Lung (tissue), 16 donors: Measurements from ENCODE around the gene PTGES. TPM values are rescaled to one million over a fixed set of nuclear protein-coding genes. Genes with fewer than 3 reads are reported as not detected.
A peak's percentile ranks its signal among the peaks of the same experiment; 100 is the strongest.
"Not testable (repeated sequence)": the region's sequence is repeated elsewhere in the genome, so short reads cannot be mapped to it uniquely, and the experiment has no call there.

Experiments used
- ATAC-seq: fragments of 200-7000 bp; cut with Tn5 transposase; one replicate; pipeline ENCODE4 v1.9.1; 2020; ENCODE audit warnings: moderate number of reproducible peaks; ENCODE audit not compliant: insufficient read depth, low FRiP score
- DNase-seq, 3 donors: peaks; one replicate each; pipeline ENCODE4 v3.0.0-alpha.2; 2013 to 2017
- H3K27ac ChIP-seq, 2 donors: one replicate each; pipeline ENCODE4 v1.5.1; 2013; ENCODE audit warnings: mild to moderate bottlenecking in 2 of 2, moderate library complexity in 2 of 2, control low read depth in 1 of 2, inconsistent platforms in 1 of 2, low read depth in 1 of 2, low read length in 1 of 2
- H3K27me3 ChIP-seq, 3 donors: one replicate each; pipeline ENCODE4 v1.5.1; 2013; ENCODE audit warnings: low read length in 2 of 3; ENCODE audit not compliant: control insufficient read depth in 3 of 3, insufficient read depth in 3 of 3
- H3K36me3 ChIP-seq, 4 donors: one replicate each; pipeline ENCODE4 v1.5.1; 2013; ENCODE audit warnings: low read length in 4 of 4, mild to moderate bottlenecking in 1 of 4, moderate library complexity in 1 of 4; ENCODE audit not compliant: control insufficient read depth in 4 of 4, insufficient read depth in 4 of 4
- H3K4me1 ChIP-seq, 5 donors: one replicate each; pipeline ENCODE4 v1.5.1; 2013; ENCODE audit warnings: low read length in 5 of 5, mild to moderate bottlenecking in 2 of 5, moderate library complexity in 1 of 5; ENCODE audit not compliant: control insufficient read depth in 5 of 5, insufficient read depth in 5 of 5
- H3K4me3 ChIP-seq: one replicate; pipeline ENCODE4 v1.5.1; 2013; ENCODE audit warnings: mild to moderate bottlenecking, control low read depth, moderate library complexity
- H3K9ac ChIP-seq, 2 donors: one replicate each; pipeline ENCODE4 v1.5.1; 2013; ENCODE audit warnings: low read length in 2 of 2, control low read depth in 1 of 2; ENCODE audit not compliant: insufficient read depth in 1 of 2
- H3K9me3 ChIP-seq, 4 donors: one replicate each; pipeline ENCODE4 v1.5.1; 2013; ENCODE audit warnings: low read length in 3 of 4, mild to moderate bottlenecking in 1 of 4, moderate library complexity in 1 of 4; ENCODE audit not compliant: control insufficient read depth in 4 of 4, insufficient read depth in 3 of 4
- CTCF ChIP-seq: IDR thresholded peaks from 2 replicates; pipeline ENCODE4 v1.5.1; 2012; ENCODE audit warnings: mild to moderate bottlenecking; ENCODE audit errors: control extremely low read depth, extremely low read depth
- WGBS, 2 donors: extraction: QIAGEN DNeasy Blood & Tissue Kit; methylation state at CpG; one replicate each; pipeline ENCODE4 v1.1.7; 2013; 5-methylcytosine and 5-hydroxymethylcytosine counted together
- long read RNA-seq, 5 donors: transcript quantifications; one replicate each; lab custom pipeline, GENCODE V29; 2026
- polyA plus RNA-seq, 2 donors: library from polyadenylated mRNA; stranded (reverse); fragments of 200-250 nt; gene quantifications; one replicate each; pipeline ENCODE4 v1.2.1, GENCODE V29; 2013
- total RNA-seq, 2 donors: library from RNA; depleted of rRNA in 1 of 2; stranded (reverse); fragments of >200 nt in 1 of 2; gene quantifications; one replicate each; pipeline ENCODE4 v1.2.1, GENCODE V29; 2014 to 2021
- donor health status: control.
- donor health status: control.
- donor health status: Bipolar disorder and iron deficiency.
- donor health status: healthy.
- donor health status: DM: yes; HTN: yes; CAD: no.

PTGES gene
- total RNA-seq (10 to 100 TPM; 12.0 to 16.0 TPM), polyA plus RNA-seq (10 to 100 TPM in 1 of 2 donors, 1 to 10 TPM in 1; 8.0 to 19.8 TPM)
- long read RNA-seq, donor 1, partial matches to known transcripts, result 0 of 1 reads
- long read RNA-seq, donor 1, other reads (novel, unspliced or antisense), result 0 of 1 reads
- long read RNA-seq, donor 2, partial matches to known transcripts, result 0 of 2 reads
- long read RNA-seq, donor 2, other reads (novel, unspliced or antisense), result 0 of 2 reads
- long read RNA-seq, donor 3, partial matches to known transcripts, result 0 of 2 reads
- long read RNA-seq, donor 3, other reads (novel, unspliced or antisense), result 0 of 2 reads
- long read RNA-seq, donor 4, result 0 reads
- long read RNA-seq, donor 5, result 0 reads

- WGBS, 2 donors, result 21 to 23% methylated on average over 23 of the region's 23 CpGs
- DNase-seq (peak; percentile 89 to 93 (median 89)), ATAC-seq (peak; percentile 87)
- Histone ChIP-seq H3K27me3 (no peaks in the 10 kb centered on the region), H3K36me3 (peaks cover 0 to 1% (median 0%) of the 10 kb centered on the region in 4 donors), H3K4me1 (peaks cover 0 to 22% (median 6%) of the 10 kb centered on the region in 5 donors), H3K4me3 (no peak within 1 kb of the TSS), H3K27ac (peak within 1 kb of the TSS in 1 of 2 donors; percentile 49), H3K9me3 (no peaks in the 10 kb centered on the region), H3K9ac (peak within 1 kb of the TSS in 1 of 2 donors; percentile 60)
- no peak for TF ChIP-seq CTCF
Observed at GRCh38 chr9:129752900-129753729, at the start of gene PTGES. Gene PTGES (minus strand): TSS chr9:129753042. CDS start chr9:129753012, 30 bp downstream.

GRCh38 chr9:129801504-129801903, 48.7 kb upstream of the PTGES start:
- WGBS, 2 donors, result 85 to 90% methylated on average over 17 of the region's 17 CpGs
- Histone ChIP-seq H3K36me3 (peaks cover 0 to 7% (median 0%) of the 10 kb centered on the region in 4 donors), H3K4me1 (peaks cover 0 to 8% (median 3%) of the 10 kb centered on the region in 5 donors), H3K27ac (no peak overlapping the region), H3K27me3 (no peaks in the 10 kb centered on the region), H3K4me3 (no peak overlapping the region), H3K9me3 (no peaks in the 10 kb centered on the region), H3K9ac (no peak overlapping the region)
- ATAC-seq (no peak), DNase-seq (no peak)
- TF ChIP-seq CTCF, result no peak

GRCh38 chr9:129798973-129799372, 46.1 kb upstream of the PTGES start:
- Histone ChIP-seq H3K4me1 (peaks cover 0 to 6% (median 3%) of the 10 kb centered on the region in 5 donors), H3K4me3 (no peak overlapping the region), H3K36me3 (no peaks in the 10 kb centered on the region), H3K27me3 (peaks cover 0 to 3% (median 0%) of the 10 kb centered on the region in 3 donors), H3K9ac (no peak overlapping the region), H3K27ac (no peak overlapping the region), H3K9me3 (no peaks in the 10 kb centered on the region)
- DNase-seq (no peak), ATAC-seq (no peak)
- TF ChIP-seq CTCF, result no peak
- WGBS, 2 donors, result 47 to 66% methylated on average over 6 of the region's 6 CpGs

GRCh38 chr9:129796029-129796428, 43.2 kb upstream of the PTGES start:
- 82 to 92% methylated on average over 2 of the region's 2 CpGs for WGBS, 2 donors
- H3K4me1 ChIP-seq, ATAC-seq, H3K27ac ChIP-seq, H3K4me3 ChIP-seq, H3K9me3 ChIP-seq, DNase-seq, H3K27me3 ChIP-seq, H3K36me3 ChIP-seq, H3K9ac ChIP-seq: not testable (repeated sequence)
